ENCODE measurements around the gene TBATA.

The TBATA gene

DNA sequence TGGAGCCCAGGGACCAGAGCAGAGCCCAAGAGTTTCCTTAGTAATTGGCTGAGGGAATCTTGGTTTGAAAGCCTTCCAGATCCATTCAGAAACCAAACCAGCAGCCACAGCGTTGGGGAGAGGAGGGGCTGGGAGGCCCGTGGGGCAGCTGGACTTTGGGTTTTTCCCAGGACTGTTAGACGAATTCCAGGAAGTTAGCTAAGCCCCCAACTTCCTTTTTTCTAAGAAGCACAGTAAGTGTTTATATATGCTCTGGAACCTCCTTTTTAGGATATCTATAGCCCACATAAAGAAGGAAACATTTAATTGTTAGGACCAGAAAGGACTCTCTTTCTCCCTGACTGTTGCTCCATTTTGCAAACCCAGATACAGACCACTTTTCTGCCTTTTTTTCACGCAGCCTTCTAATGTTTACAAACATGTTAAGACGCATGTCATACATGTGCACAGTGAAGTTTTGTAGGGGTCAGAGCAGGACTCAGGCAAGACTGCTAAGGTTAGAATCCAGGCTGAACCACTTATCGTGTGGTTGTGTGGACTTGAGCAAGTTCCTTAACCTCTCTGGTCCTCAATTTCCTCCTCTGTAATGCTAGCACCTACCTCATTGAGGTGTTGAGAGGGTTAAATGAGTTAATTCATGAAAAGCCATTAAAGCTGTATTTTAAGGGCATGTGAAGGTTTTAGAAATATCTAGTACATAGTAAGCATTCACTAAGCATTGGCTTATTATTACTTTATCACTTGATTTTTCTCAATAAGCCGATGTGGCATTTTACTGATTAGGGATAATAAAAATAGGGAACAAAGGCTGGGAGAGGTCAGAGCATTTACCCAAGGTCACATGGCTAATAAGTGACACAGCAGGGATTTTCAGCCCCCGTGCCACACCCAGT is 42.4 kb downstream of the TBATA start:
- DNase-seq, result peak; percentile 73 to 87 (median 82)

DNA sequence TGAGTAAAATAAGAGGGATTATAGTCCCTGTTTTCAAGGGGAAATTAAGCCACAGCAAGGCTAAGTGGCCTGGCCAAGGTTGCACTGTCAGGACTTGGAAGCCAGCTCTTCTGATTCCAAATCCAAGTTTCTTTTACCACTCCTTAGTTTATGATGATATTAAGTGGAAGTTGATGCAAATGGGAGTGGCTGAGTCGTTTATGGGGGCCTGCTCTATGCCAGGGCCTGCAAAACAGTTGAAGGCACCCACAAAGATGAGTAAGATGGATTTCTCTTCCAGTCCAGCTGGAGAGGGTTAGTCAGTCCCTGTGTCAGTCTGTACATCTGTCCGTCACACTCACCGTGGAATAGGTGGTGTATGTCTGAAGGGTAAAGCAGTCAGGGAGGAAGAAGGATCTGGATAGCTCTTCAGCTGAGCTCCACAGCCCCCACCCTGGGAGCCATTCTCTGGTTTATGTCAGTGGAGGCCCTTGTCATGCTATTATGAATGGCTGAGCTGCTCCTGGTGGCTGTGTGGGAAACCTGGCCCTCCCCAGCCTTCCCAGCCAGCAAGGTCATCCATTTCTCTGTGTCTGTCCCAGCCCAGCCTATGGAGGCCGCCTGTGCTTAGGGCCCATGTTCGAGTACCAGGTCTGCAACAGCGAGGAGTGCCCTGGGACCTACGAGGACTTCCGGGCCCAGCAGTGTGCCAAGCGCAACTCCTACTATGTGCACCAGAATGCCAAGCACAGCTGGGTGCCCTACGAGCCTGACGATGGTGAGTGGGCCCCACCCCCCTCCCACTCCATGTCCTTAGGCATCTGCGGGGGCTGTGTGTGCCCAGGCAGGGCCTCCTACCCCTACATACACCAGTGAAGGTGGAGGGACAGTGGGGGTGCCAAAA is 44.5 kb downstream of the TBATA start:
- DNase-seq, result no peak

DNA sequence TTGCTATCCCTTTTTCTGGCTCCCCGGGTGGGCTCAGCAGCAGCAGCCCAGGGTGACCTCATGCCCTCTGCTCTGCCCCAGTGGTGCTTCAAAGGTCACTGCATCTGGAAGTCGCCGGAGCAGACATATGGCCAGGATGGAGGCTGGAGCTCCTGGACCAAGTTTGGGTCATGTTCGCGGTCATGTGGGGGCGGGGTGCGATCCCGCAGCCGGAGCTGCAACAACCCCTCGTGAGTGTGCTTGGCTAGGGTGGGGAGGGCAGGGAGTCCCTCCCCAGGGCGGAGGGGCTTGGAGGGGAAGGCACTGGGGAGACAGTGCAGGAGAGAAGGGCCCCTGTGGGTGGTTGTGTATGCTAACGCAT is 46.4 kb downstream of the TBATA start:
- DNase-seq, result no peak

DNA sequence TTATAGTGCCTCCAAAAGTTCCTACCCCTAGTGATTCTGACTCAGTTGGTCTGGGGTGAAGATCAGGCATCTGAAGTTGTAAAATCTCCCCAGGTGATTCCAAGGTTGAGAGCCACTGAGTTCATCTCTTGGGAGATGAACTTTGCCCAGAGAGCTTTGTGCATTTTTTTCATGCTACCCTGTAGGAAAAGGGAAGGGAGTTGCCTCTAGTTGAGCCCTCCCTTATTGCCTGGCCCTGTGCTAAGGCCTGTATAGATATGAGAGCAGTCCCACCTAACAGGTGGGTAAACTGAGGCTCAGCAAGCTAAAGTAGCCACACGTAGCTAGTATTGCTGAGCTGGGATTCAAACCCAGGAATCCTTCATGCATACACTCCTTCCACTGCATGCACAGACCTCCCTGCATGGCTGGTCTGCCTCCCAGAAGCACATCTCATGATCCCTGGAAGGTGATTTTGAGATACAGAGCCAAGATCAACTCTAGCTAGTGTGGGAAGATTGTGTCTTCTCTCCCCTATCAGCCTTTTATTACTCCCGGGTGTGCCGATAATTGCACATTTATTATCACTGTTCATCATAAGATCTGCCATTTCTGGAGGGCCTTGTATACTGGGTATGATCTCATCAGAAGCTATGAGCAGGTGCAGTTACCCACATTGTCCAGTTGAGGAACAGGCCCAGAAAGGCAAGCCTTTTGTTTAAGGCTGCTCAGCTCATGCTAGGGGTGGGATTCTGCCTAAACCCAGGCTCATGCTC is 47.0 kb downstream of the TBATA start:
- DNase-seq, result no peak

DNA sequence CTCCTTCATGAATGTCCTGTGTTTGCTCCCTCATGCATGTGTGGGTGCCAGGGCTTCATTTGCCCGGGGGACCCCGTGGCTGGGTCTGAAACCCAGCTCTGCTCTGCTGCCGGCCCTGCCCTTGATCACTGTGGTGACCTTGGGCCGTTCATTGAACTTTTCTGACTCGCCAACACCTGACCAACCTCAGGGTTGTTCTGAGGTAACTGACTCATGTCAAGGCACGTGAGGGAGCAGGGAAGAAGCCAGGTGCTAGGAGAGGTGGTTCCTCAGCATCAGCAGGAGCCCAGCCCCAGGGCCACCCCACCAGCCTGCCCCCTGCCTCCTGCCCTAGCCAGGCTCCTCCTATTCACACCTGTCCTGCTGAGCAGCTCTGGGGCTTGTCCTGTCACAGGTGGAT is 47.9 kb downstream of the TBATA start:
- no peak for DNase-seq

DNA sequence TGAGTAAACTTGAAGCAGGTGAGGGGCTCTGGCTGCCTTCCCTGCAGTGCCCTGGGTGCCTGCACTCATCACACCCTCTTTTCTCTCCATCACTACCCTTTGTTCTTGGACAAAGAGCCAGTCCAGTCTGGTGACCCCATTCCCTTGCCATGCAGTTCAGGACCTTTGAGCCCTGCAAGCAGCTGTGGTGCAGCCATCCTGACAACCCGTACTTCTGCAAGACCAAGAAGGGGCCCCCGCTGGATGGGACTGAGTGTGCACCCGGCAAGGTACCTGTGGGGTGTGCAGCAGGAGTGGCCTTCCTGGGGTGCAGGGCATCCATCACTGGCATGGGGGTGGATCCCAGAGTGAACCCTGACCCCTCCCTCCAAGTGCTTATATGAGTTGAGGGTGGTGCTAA is 48.7 kb downstream of the TBATA start:
- no peak for DNase-seq

DNA sequence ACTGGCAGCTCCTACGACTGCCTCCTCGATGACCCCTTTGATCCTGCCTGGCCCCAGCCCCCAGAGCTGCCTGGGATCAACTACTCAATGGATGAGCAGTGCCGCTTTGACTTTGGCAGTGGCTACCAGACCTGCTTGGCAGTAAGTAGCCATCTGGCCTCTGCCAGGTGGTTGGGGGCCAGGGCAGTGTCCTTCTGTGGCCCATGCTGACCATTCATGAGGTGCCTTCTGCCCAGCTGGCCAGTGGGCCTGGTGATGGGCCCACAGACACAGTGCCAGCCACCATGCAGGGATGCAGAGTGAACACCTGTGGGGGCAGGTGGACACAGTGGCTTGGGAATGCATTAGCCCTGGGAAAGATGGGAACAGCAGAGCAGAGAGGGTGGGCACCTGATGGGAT is 50.0 kb downstream of the TBATA start:
- DNase-seq, result no peak

DNA sequence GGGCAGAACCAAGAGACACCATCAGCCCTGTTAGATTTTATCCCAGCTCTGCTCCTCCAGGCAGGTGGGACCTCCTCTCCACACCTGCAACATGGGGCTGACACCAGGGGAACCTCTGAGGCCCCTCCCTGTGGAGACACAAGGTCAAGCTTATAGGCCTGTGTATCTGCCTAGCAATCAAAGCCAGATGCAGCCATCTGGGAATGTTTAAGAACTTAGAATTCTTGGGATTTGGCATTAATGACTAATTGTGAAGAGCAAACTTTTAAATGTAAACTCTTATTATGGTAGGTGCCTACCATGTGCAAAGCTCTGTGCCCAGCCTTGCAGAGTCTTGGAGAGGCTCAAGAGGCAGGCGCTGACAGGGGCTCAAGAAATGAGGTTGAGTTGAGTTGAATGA is 52.1 kb downstream of the TBATA start:
- DNase-seq, result no peak

DNA sequence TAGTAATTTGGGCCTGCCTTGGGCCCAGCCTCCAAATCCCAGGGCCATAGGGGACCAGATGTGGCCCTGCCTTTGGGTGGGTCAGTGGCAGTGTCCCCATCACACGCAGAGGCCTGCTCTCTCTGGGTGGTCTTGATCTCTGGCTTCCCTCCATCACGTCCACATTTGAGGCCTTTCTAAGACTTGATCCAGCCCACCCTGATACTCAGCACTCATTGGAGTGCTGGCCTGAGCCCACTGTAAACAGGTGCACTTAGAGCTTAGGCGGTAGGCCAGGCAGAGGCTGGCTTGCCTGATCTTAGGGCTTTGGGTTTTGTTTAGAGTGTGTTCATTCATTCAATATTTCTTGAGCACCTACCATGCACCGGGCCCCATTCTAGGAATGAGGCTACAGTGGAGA is 52.6 kb downstream of the TBATA start:
- no peak for DNase-seq

DNA sequence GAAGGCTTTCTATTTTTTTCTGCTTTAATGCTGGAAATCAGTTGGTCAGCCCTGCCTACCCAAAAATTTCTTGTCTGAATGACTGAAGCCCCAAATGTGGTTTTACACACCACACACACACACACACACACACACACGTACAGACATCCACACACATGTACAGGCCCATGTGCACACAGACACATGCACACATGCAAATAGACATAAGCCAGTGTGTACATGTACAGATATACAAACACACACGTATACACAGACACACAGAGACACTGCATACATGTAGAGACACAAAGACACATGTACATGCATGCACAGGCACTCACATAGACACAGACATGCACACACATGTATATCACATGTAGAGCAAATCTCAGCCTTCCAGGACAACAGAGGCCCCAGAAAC is 54.2 kb downstream of the TBATA start:
- no peak for DNase-seq

DNA sequence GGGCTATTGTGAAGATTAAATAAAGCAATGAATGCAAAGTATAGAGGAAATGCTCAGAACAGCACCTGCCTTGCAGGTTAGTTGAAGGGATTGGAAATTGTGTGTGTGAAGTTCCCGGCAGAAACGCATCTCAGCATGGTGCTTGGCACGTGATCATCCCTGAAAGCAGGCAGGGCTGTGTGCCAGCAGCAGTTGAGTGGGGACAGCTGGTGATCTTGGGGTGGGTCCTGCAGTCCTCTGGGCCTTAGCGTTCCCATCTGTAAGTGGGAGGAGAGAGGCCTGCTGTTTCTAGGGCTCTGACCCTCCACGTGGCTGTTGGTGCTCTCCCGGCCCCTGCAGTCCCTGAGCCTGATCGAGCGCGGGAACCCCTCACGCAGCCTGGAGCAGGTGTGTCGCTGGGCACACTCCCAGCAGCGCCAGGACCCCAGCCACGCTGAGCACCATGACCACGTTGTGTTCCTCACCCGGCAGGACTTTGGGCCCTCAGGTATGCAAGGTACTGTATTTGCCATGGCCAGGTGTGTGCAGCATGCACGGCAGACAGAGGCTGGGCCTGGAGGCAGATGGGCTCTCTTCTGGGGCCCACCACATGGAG is 55.3 kb downstream of the TBATA start:
- no peak for DNase-seq

DNA sequence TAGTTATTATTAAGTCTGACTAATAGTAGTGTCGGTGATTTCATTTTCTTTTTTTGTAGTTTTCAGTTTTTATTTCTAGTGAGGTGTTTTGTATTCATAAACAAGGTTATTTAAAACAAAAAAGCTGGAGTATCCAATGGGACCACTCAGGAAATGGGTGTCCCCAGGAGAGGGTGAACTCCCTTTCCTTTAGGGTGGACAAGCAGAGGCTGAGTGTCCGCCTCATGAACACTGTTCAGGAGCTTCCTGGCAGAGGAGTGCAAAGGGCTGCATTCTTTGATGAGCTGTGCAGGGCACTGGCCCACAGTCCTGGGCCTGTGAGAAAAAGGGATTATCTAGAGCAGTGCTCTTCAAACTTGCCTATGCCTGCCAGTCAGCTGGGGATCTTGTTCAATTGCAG is 56.8 kb downstream of the TBATA start:
- no peak for DNase-seq

DNA sequence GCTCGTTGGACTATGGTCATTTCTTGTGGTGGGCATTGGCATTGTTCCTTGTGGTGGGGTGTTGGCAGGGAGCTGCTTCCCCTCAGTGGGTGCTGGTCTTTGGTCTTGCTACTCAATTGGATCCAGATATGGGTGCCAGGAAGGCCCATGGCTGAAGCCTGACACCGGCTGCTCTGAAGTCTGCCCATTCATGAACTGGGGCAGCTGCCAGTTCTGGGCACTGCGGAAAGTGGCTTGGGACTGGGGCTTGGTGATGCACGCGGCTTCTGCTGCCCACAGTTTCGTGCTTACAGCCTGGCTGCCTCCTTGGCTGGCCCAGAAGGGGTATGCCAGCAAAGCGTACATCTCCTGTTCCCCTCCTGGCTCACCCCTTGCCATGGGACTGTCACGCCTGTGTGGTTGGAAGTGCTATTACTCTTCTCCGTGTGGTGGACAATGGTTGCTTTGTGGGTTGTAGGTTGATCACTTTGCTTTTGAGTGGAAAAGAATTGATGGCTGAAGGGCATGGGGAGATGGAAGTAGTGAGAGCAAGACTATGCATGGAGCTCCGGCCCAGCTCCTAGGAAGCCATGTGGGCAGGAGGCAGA is 58.2 kb downstream of the TBATA start:
- no peak for DNase-seq

DNA sequence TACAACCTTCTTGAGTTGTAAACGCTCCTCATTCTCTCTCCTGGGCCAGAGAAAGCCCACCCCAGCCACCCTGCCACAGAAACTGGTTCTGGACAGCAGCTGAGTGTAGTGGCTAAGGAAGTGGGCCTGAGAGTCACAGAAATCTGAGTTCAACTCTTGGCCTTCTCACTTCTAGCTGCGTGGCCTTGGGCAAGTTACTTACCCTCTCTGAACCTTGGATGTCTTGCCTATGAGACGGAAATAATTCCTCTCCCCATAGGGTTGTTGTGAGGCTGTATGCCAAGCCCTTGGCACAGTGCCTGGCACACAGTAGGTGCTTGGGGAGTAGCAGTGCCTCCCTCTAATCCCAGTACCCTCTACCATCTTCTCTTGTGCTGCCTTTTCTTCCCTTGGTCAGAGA is 61.4 kb downstream of the TBATA start:
- no peak for DNase-seq

DNA sequence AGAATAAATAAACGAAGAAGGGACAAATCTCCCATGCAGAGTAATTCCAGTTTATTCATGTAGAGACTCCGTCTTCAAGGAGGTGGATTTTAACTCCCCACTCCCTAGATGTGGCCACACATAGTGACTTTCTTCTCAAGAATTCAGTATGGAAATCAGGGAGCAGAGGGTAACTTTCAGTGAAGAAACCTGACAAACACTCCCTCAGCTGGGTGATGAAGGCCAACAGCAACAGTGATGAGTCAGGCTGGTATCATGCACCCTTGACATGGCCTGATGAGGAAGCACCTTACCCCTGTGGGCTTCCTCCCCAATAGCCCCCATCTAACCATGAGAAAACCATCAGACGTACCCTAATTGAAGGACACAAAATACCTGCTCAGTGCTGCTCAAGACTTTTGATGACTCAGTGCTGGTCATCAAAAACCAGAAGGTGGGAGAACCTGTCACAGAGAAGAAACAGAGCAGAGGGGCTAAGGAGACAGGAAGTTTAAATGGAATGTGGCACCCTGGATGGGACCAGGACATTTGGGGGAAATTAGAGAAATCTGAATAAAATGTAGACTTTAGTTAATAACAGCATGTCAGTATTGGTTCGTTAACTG is 62.3 kb downstream of the TBATA start:
- DNase-seq, result peak in 3 of 4 experiments; percentile 40 to 43 (median 42)

Measured in suppressor macrophage (primary cell).